Stimulated activated CD8-positive, alpha-beta memory T cell treated with anti-CD3 and anti-CD28 coated beads, Interleukin-7, amount 100 ng/mL, for 4 hours (primary cell): Measurements from ENCODE around the gene CETN1.
A peak's percentile ranks its signal among the peaks of the same experiment; 100 is the strongest.

Experiments used
- DNase-seq, 2 donors: peaks; one replicate each; pipeline ENCODE4 v3.0.0-alpha.2; 2020; ENCODE audit warnings: low read depth in 2 of 2

CETN1 gene

GRCh38 chr18:576924-577323, 3.3 kb upstream of the CETN1 start:
- no peak for DNase-seq

- DNase-seq, result no peak
Observed at GRCh38 chr18:577643-578375, 2.4 kb upstream of the CETN1 start.

- no peak for DNase-seq
Observed at GRCh38 chr18:579238-579637, 942 bp upstream of the CETN1 start.

- no peak for DNase-seq
Observed at GRCh38 chr18:581096-581495, 916 bp downstream of the CETN1 start.

- DNase-seq, result no peak
Observed at GRCh38 chr18:582465-582864, 2.3 kb downstream of the CETN1 start.

GRCh38 chr18:595068-595467, 14.9 kb downstream of the CETN1 start:
- DNase-seq, result no peak

GRCh38 chr18:595571-595970, 15.4 kb downstream of the CETN1 start:
- DNase-seq, result no peak

GRCh38 chr18:596288-596881, 16.2 kb downstream of the CETN1 start:
- peak in 1 of 2 donors; percentile 46 for DNase-seq

- no peak for DNase-seq
Observed at GRCh38 chr18:598124-598589, 18.0 kb downstream of the CETN1 start.

GRCh38 chr18:600107-600506, 19.9 kb downstream of the CETN1 start:
- no peak for DNase-seq

GRCh38 chr18:604771-605170, 24.6 kb downstream of the CETN1 start:
- DNase-seq, result no peak

GRCh38 chr18:607930-608329, 27.8 kb downstream of the CETN1 start:
- DNase-seq, result no peak

GRCh38 chr18:610214-610928, 30.2 kb downstream of the CETN1 start:
- no peak for DNase-seq

- DNase-seq, result no peak
Observed at GRCh38 chr18:612156-612555, 32.0 kb downstream of the CETN1 start.

GRCh38 chr18:614193-614592, 34.0 kb downstream of the CETN1 start:
- no peak for DNase-seq

- DNase-seq, result no peak
Observed at GRCh38 chr18:615092-615521, 34.9 kb downstream of the CETN1 start.

GRCh38 chr18:615773-616172, 35.6 kb downstream of the CETN1 start:
- no peak for DNase-seq

GRCh38 chr18:616380-616995, 36.3 kb downstream of the CETN1 start:
- no peak for DNase-seq

- no peak for DNase-seq
Observed at GRCh38 chr18:617970-618504, 37.9 kb downstream of the CETN1 start.

- no peak for DNase-seq
Observed at GRCh38 chr18:618618-619017, 38.4 kb downstream of the CETN1 start.

GRCh38 chr18:621291-622043, 41.3 kb downstream of the CETN1 start:
- DNase-seq, result no peak
